Activated T-helper 17 cell treated with anti-CD3 and anti-CD28 coated beads, Interleukin-2, amount 50 U/mL, for 72 hours (primary cell): Measurements from ENCODE around the gene SMCHD1. TPM values are rescaled to one million over a fixed set of nuclear protein-coding genes. Genes with fewer than 3 reads are reported as not detected.
A peak's percentile ranks its signal among the peaks of the same experiment; 100 is the strongest.
"Not testable (repeated sequence)": the region's sequence is repeated elsewhere in the genome, so short reads cannot be mapped to it uniquely, and the experiment has no call there.

Experiments used
- ATAC-seq: fragments of 150-1000 bp; cut with Tn5 transposase; replicated peaks from 2 replicates; pipeline ENCODE4 v1.10.0; 2021; ENCODE audit warnings: mild to moderate bottlenecking, moderate library complexity
- H3K27ac Mint-ChIP-seq: one replicate; pipeline ENCODE4 v1.8.0; 2022; ENCODE audit warnings: mixed read lengths
- H3K27me3 Mint-ChIP-seq: one replicate; pipeline ENCODE4 v1.8.0; 2022; ENCODE audit warnings: mixed read lengths
- H3K36me3 Mint-ChIP-seq: one replicate; pipeline ENCODE4 v1.8.0; 2022; ENCODE audit warnings: low read depth, mild to moderate bottlenecking, mixed read lengths
- H3K4me1 Mint-ChIP-seq: one replicate; pipeline ENCODE4 v1.8.0; 2022; ENCODE audit warnings: mixed read lengths
- H3K4me3 Mint-ChIP-seq: one replicate; pipeline ENCODE4 v1.8.0; 2022; ENCODE audit warnings: mild to moderate bottlenecking, mixed read lengths
- H3K9me3 Mint-ChIP-seq: one replicate; pipeline ENCODE4 v1.8.0; 2022; ENCODE audit warnings: mixed read lengths
- total RNA-seq, 2 donors: library from RNA; stranded (reverse); gene quantifications; one replicate each; pipeline ENCODE4 v1.2.3, GENCODE V29; 2022

The SMCHD1 gene
- total RNA-seq, 2 donors from 2014 or later = 99.5 to 106 TPM

DNA sequence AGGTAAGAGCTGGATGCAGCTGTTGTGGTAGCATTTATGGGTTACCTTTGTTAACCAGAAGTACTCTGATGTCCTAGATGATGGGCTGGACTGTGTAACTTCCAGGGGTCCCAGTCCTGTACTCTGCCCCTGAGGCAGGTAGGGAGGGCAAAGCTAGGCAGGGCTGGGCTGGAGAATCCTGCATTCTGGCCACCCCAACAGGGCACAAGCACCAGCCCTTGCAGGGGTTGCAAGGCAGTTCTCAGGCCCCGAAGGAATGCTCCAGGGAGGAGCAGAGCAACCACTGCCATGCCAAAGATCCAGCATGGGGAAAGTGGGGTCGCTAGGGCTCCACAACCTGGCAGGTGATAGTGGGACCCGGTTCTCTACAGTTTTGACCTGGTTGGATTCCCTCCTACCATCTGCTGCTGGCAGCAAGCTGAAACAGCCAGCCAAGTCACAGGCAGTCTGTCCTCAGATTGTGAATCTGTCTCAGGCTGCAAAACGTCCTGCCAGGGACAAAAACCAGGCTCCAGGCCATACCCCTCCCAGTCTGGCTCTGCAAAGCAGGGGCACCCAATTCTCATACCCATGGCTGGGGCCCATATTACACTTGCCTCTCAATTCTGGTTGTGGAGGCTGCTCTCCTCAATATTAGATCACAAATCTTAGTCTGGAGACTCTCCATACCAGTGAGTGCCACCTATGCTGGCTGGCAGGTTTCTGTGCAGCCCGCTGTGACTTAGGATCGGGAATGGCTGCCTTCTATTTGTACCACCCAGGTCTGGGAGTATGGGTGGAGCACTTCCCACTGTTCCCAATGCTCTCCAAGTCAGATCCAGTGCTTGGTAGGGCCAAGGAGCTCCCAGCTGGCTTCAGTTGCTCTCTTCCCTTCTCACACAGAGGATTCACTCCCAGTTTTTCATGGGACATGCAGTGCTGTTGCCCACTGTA is 61.1 kb downstream of the SMCHD1 start:
- Mint-ChIP-seq H3K36me3 (peaks cover 100% of the 10 kb centered on the region), H3K4me1 (peaks cover 36% of the 10 kb centered on the region), H3K4me3 (no peak overlapping the region), H3K27me3 (no peaks in the 10 kb centered on the region), H3K27ac (peak overlapping the region; percentile 66), H3K9me3 (no peaks in the 10 kb centered on the region)
- no peak for ATAC-seq

GRCh38 chr18:2717407-2717806 is 61.9 kb downstream of the SMCHD1 start:
- H3K9me3 Mint-ChIP-seq = no peaks in the 10 kb centered on the region

GRCh38 chr18:2719040-2719439 is 63.5 kb downstream of the SMCHD1 start:
- peaks cover 35% of the 10 kb centered on the region for H3K4me1 Mint-ChIP-seq
- H3K27me3 Mint-ChIP-seq = no peaks in the 10 kb centered on the region
- peak overlapping the region; percentile 19 for H3K27ac Mint-ChIP-seq
- no peak overlapping the region for H3K4me3 Mint-ChIP-seq
- peaks cover 100% of the 10 kb centered on the region for H3K36me3 Mint-ChIP-seq
- no peak for ATAC-seq
- H3K9me3 Mint-ChIP-seq = no peaks in the 10 kb centered on the region

More at GRCh38 chr18:2717407-2717806, 61.9 kb downstream of the SMCHD1 start:
- Mint-ChIP-seq H3K4me1 (peaks cover 36% of the 10 kb centered on the region), H3K36me3 (peaks cover 100% of the 10 kb centered on the region), H3K27ac (no peak overlapping the region), H3K4me3 (no peak overlapping the region), H3K27me3 (no peaks in the 10 kb centered on the region)
- ATAC-seq = no peak

DNA sequence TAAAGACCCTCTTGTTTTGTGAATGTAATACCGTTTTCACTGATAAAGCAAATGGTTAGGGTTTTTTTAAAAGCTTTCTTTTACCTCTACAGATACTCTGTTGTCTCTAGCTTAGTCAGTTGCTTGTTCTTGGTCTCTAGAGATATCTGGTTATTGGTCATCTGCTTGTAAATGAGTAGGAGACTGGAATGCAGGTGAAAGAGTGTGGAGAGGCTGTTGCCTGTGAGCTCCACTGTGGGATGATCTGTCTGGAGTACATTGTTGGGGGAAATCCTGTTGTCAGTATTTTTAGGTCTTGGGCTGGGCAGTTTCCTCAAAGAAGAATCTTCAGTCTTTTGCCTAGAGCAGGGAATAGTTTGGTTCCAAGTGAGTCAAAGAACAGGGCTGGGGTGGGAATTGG is 67.7 kb downstream of the SMCHD1 start:
- Mint-ChIP-seq H3K27me3 (no peaks in the 10 kb centered on the region), H3K4me1 (peaks cover 18% of the 10 kb centered on the region), H3K27ac (peak overlapping the region; percentile 89), H3K36me3 (peaks cover 97% of the 10 kb centered on the region), H3K9me3 (no peaks in the 10 kb centered on the region), H3K4me3 (peak overlapping the region; percentile 11)
- ATAC-seq = peak; percentile 57

GRCh38 chr18:2729757-2730156 is 74.2 kb downstream of the SMCHD1 start:
- ATAC-seq = no peak
- Mint-ChIP-seq H3K36me3 (peaks cover 99% of the 10 kb centered on the region), H3K27me3 (no peaks in the 10 kb centered on the region)

GRCh38 chr18:2736823-2737222 is 81.3 kb downstream of the SMCHD1 start:
- Mint-ChIP-seq H3K27ac (peak overlapping the region; percentile 39), H3K4me1 (peaks cover 13% of the 10 kb centered on the region), H3K36me3 (peaks cover 100% of the 10 kb centered on the region)

More at GRCh38 chr18:2729757-2730156, 74.2 kb downstream of the SMCHD1 start:
- no peaks in the 10 kb centered on the region for H3K9me3 Mint-ChIP-seq
- no peak overlapping the region for H3K27ac Mint-ChIP-seq
- peaks cover 8% of the 10 kb centered on the region for H3K4me1 Mint-ChIP-seq
- H3K4me3 Mint-ChIP-seq = no peak overlapping the region

DNA sequence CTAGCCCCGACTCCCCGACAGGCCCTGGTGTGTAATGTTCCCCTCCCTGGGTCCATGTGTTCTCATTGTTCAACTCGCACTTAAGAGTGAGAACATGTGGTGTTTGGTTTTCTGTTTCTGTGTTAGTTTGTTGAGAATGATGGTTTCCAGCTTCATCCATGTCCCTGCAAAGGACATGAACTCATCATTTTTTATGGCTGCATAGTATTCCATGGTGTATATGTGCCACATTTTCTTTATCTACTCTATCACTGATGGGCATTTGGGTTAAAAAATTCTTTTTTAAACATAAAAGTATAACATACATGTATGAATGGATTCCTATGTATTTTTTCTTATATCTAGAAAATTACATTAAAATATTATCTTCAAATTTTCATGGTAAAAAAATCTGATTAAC is 84.6 kb downstream of the SMCHD1 start:
- not testable (repeated sequence) for H3K9me3 Mint-ChIP-seq, H3K27me3 Mint-ChIP-seq, H3K27ac Mint-ChIP-seq, H3K4me1 Mint-ChIP-seq, H3K4me3 Mint-ChIP-seq, ATAC-seq
- peaks cover 100% of the 10 kb centered on the region for H3K36me3 Mint-ChIP-seq

More at GRCh38 chr18:2736823-2737222, 81.3 kb downstream of the SMCHD1 start:
- no peak for ATAC-seq
- no peak overlapping the region for H3K4me3 Mint-ChIP-seq
- H3K9me3 Mint-ChIP-seq = no peaks in the 10 kb centered on the region
- H3K27me3 Mint-ChIP-seq = no peaks in the 10 kb centered on the region

DNA sequence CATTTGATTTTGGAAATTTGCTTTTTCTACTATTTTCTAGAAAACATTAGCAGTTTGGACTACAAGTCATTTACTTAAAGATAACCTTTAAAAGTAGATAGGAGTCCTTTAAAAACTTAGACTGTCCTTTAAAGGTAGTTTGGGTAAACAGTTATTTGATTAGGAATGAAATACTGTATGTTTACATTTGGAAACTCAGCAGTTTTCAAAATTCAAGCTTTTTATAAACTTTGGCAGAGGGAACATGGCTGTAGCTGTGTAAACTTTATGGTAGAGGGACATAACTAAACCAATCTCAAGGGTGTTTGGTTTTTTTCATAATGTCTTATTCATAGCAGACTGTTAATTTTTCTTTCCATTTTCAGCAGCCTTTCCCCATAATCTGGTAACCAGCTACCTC is 90.7 kb downstream of the SMCHD1 start:
- Mint-ChIP-seq H3K4me1 (peaks cover 21% of the 10 kb centered on the region), H3K27me3 (no peaks in the 10 kb centered on the region), H3K9me3 (no peaks in the 10 kb centered on the region), H3K36me3 (peaks cover 96% of the 10 kb centered on the region), H3K4me3 (no peak overlapping the region), H3K27ac (peak overlapping the region; percentile 63)
- no peak for ATAC-seq

DNA sequence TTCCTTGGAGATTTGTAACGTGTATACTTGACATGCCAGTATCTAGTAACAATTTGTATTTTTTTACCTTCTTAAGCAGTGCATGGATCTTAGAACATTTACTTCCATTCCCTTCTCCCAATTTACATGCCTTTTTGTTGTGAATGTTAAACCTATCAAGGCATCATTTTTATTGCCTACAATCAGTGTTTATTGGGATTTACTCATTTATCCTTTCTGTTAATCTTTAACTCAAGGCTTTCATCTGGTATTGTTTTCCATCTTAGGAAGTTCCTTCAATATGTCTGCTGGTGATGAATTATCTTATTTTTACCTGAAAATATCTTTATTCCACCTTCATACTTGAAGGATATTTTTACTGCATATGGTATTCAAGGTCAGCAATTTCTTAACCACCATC is 102.8 kb downstream of the SMCHD1 start:
- Mint-ChIP-seq H3K4me3 (no peak overlapping the region), H3K4me1 (peaks cover 14% of the 10 kb centered on the region), H3K36me3 (peaks cover 93% of the 10 kb centered on the region), H3K9me3 (no peaks in the 10 kb centered on the region), H3K27ac (peak overlapping the region; percentile 72), H3K27me3 (no peaks in the 10 kb centered on the region)
- ATAC-seq = no peak

- H3K4me3 Mint-ChIP-seq = no peak overlapping the region
- no peaks in the 10 kb centered on the region for H3K9me3 Mint-ChIP-seq
- peaks cover 6% of the 10 kb centered on the region for H3K4me1 Mint-ChIP-seq
- peaks cover 100% of the 10 kb centered on the region for H3K36me3 Mint-ChIP-seq
- no peak for ATAC-seq
- no peaks in the 10 kb centered on the region for H3K27me3 Mint-ChIP-seq
- no peak overlapping the region for H3K27ac Mint-ChIP-seq
These were observed 119.1 kb downstream of the SMCHD1 start for GRCh38 chr18:2774669-2775068.

DNA sequence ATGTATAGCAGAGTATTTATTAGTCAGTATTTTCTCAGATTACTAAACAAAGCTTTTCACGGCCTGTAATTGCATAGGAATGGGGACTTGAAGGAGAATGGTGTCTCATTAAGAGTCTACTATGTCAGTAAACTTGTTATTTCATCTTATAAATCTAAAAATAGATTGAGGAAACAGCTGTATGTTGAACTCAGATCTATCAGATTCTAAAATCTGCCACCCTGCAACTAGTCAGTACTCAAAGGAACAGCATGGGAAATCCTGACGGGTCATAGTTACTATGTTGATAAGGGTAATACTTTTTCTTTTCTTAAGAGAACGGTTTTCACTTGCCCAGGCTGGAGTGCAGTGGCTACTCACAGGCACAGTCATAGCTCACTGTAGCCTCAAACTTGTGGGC is 121.1 kb downstream of the SMCHD1 start:
- Mint-ChIP-seq H3K27me3 (no peaks in the 10 kb centered on the region), H3K36me3 (peaks cover 100% of the 10 kb centered on the region), H3K27ac (no peak overlapping the region), H3K9me3 (no peaks in the 10 kb centered on the region), H3K4me3 (no peak overlapping the region), H3K4me1 (no peaks in the 10 kb centered on the region)
- ATAC-seq = no peak

DNA sequence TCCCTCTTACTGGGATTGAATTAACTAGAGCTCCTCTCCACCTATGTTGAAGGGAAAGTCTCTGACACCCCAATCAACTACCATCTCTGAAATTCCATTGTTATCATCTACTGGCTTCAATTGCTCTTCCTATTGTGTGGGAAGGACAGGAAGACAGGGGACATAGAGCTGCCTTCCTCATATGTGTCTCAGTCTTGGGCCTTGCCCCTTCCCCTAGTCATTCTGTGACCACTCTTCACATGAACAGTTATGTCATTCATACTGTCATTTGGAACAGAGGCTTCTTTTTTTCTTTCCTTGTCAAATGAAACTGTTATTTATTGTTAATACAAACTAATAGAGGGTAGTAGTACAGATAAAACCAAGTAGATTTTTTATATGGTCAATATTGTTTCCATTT is 121.7 kb downstream of the SMCHD1 start:
- peaks cover 100% of the 10 kb centered on the region for H3K36me3 Mint-ChIP-seq
- no peak overlapping the region for H3K4me3 Mint-ChIP-seq
- peak overlapping the region; percentile 31 for H3K27ac Mint-ChIP-seq
- no peak for ATAC-seq
- H3K4me1 Mint-ChIP-seq = no peaks in the 10 kb centered on the region
- H3K9me3 Mint-ChIP-seq = no peaks in the 10 kb centered on the region
- H3K27me3 Mint-ChIP-seq = no peaks in the 10 kb centered on the region

DNA sequence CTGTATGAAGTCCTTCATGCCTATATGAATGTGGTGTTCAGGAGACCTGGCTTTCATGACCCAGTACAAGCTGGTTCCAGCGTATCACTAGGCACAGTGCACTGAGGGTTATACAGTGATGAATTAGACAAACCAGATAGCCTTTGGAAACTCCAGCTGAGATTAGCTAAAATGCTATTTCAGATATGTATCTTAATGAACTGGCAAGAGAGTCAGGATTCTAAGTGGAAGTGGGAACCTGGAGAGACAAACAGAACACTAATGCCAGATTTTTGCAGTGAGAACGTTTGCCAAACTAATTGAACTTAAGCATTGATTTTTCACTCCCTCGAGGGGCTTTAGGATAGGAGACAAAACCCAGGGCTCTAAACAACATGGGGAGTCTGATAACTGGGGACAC is 125.2 kb downstream of the SMCHD1 start:
- Mint-ChIP-seq H3K27me3 (no peaks in the 10 kb centered on the region), H3K27ac (peak overlapping the region; percentile 33), H3K9me3 (no peaks in the 10 kb centered on the region), H3K36me3 (peaks cover 96% of the 10 kb centered on the region), H3K4me1 (no peaks in the 10 kb centered on the region), H3K4me3 (no peak overlapping the region)
- ATAC-seq = no peak

DNA sequence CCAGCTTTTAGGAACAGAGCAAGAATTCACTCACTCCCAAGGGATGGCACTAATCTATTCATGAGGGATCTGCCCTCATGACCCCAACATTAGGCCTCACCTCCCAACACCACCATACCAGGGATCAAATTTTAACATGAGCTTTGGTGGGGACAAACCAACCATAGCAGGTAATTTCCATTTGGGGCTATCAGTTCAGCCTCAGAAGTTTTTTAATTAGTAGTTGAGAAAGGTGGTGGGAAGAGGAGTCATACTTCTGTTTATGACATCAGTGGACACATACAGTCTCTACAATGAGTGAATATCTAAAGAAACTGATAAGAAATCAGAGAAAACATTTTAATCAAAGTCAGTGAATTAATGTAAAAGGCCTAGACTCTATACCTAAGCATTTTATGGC is 131.7 kb downstream of the SMCHD1 start:
- peaks cover 91% of the 10 kb centered on the region for H3K36me3 Mint-ChIP-seq
- H3K9me3 Mint-ChIP-seq = no peaks in the 10 kb centered on the region
- no peaks in the 10 kb centered on the region for H3K27me3 Mint-ChIP-seq
- ATAC-seq = no peak
- H3K4me1 Mint-ChIP-seq = no peaks in the 10 kb centered on the region
- H3K4me3 Mint-ChIP-seq = no peak overlapping the region
- peak overlapping the region; percentile 84 for H3K27ac Mint-ChIP-seq

DNA sequence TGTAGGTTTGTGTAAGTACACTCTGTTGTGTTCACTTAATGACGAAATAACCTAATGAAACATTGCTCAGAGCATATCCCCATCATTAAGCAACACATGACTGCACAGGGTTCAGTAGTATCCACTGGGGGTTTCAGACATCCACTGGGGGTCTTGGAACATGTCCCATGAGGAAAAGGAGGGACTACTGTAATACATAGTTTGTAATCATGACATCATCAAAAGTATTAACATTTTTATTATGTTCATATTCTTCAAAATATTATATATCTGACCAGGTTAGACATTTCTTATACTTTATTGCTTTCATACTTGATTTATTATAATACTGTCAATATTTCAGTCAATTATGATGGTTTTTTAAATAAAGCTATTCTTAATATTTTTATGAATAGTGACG is 136.9 kb downstream of the SMCHD1 start:
- no peak overlapping the region for H3K4me3 Mint-ChIP-seq
- no peaks in the 10 kb centered on the region for H3K4me1 Mint-ChIP-seq
- peak overlapping the region; percentile 56 for H3K27ac Mint-ChIP-seq
- no peak for ATAC-seq
- no peaks in the 10 kb centered on the region for H3K27me3 Mint-ChIP-seq
- H3K36me3 Mint-ChIP-seq = peaks cover 89% of the 10 kb centered on the region
- H3K9me3 Mint-ChIP-seq = no peaks in the 10 kb centered on the region
